ENCODE measurements around the gene XKR3. TPM values are rescaled to one million over a fixed set of nuclear protein-coding genes. Genes with fewer than 3 reads are reported as not detected.

Gene XKR3
- total and polyA plus RNA-seq, 11 donors = 0.16 TPM; not detected in 10

- TF ChIP-seq POLR2A (IDR thresholded peaks at IDR 0.05) (no peak), CTCF (IDR thresholded peaks at IDR 0.05) (no peak)
- DNase-seq (no peak), ATAC-seq (no peak)
- Histone ChIP-seq H3K9me3 (no peaks in the 10 kb centered on the region), H3K27me3 (peaks cover 0 to 8% (median 0%) of the 10 kb centered on the region in 9 donors), H3K36me3 (no peaks in the 10 kb centered on the region), H3K4me3 (no peak overlapping the region), H3K4me1 (peaks cover 0 to 14% (median 0%) of the 10 kb centered on the region in 12 donors), H3K27ac (no peak overlapping the region)
- intact Hi-C loops (cut with DNase I) = no loop called here
- 65 to 76% (median 71%) methylated on average over 4 of the region's 4 CpGs for WGBS, 4 donors
These were observed 3.7 kb upstream of the XKR3 start for GRCh38 chr22:16828876-16829275.

- peaks cover 0 to 8% (median 0%) of the 10 kb centered on the region in 9 donors for H3K27me3 ChIP-seq
- intact Hi-C loops (cut with DNase I) = no loop called here
- no peak for TF ChIP-seq POLR2A (IDR thresholded peaks at IDR 0.05)
- no peak for TF ChIP-seq CTCF (IDR thresholded peaks at IDR 0.05)
- H3K9me3 ChIP-seq = peaks cover 0 to 5% (median 0%) of the 10 kb centered on the region in 12 donors
- ATAC-seq = no peak
- 71 to 86% (median 76%) methylated on average over 1 of the region's 1 CpG for WGBS, 4 donors
- no peak overlapping the region for H3K4me3 ChIP-seq
- no peak for DNase-seq
- H3K36me3 ChIP-seq = no peaks in the 10 kb centered on the region
- peaks cover 0 to 14% (median 0%) of the 10 kb centered on the region in 12 donors for H3K4me1 ChIP-seq
- no peak overlapping the region for H3K27ac ChIP-seq
These were observed 2.3 kb upstream of the XKR3 start for GRCh38 chr22:16827506-16827905.

GRCh38 chr22:16819249-16819648, 6.0 kb downstream of the XKR3 start:
- intact Hi-C loops (cut with DNase I) = no loop called here
- H3K36me3 ChIP-seq = no peaks in the 10 kb centered on the region
- TF ChIP-seq CTCF (IDR thresholded peaks at IDR 0.05) (no peak), POLR2A (IDR thresholded peaks at IDR 0.05) (no peak)
- no peak for ATAC-seq
- no peak overlapping the region for H3K27ac ChIP-seq
- no peak overlapping the region for H3K4me3 ChIP-seq
- H3K4me1 ChIP-seq = peaks cover 0 to 4% (median 0%) of the 10 kb centered on the region in 12 donors
- H3K9me3 ChIP-seq = peaks cover 0 to 25% (median 5%) of the 10 kb centered on the region in 12 donors
- no peaks in the 10 kb centered on the region for H3K27me3 ChIP-seq
- DNase-seq = no peak

- TF ChIP-seq POLR2A (IDR thresholded peaks at IDR 0.05) (no peak), CTCF (IDR thresholded peaks at IDR 0.05) (no peak)
- Histone ChIP-seq H3K27ac (no peak overlapping the region), H3K27me3 (no peaks in the 10 kb centered on the region), H3K9me3 (peaks cover 0 to 30% (median 5%) of the 10 kb centered on the region in 12 donors), H3K36me3 (no peaks in the 10 kb centered on the region), H3K4me1 (peaks cover 0 to 4% (median 0%) of the 10 kb centered on the region in 12 donors), H3K4me3 (no peak overlapping the region)
- DNase-seq (no peak), ATAC-seq (no peak)
- intact Hi-C loops (cut with DNase I) = no loop called here
- WGBS, 4 donors = 52 to 63% (median 54%) methylated on average over 2 of the region's 2 CpGs
These were observed 6.7 kb downstream of the XKR3 start for GRCh38 chr22:16818538-16818937.

Data from heart left ventricle (tissue), 16 donors.